HFFc6 (cell line): ENCODE measurements around the gene GFRA1. TPM values are rescaled to one million over a fixed set of nuclear protein-coding genes. Genes with fewer than 3 reads are reported as not detected.

Source experiments
- DNase-seq: peaks from one replicate; pipeline ENCODE4 v3.0.0-alpha.2; 2018
- H3K27ac Mint-ChIP-seq: 2 replicates; pipeline ENCODE4 v1.8.0; 2020; ENCODE audit warnings: mild to moderate bottlenecking, mixed read lengths
- H3K27me3 Mint-ChIP-seq: 2 replicates; pipeline ENCODE4 v1.8.0; 2021; ENCODE audit warnings: mild to moderate bottlenecking, moderate library complexity, mixed read lengths; ENCODE audit not compliant: insufficient read depth
- H3K36me3 Mint-ChIP-seq: 2 replicates; pipeline ENCODE4 v1.8.0; 2021; ENCODE audit warnings: low read depth, mixed read lengths
- H3K4me1 Mint-ChIP-seq: 2 replicates; pipeline ENCODE4 v1.8.0; 2020; ENCODE audit warnings: low read depth, mixed read lengths
- H3K4me3 Mint-ChIP-seq: 2 replicates; pipeline ENCODE4 v1.8.0; 2020; ENCODE audit warnings: mild to moderate bottlenecking, moderate library complexity, mixed read lengths
- H3K9me3 Mint-ChIP-seq: 2 replicates; pipeline ENCODE4 v1.8.0; 2020; ENCODE audit warnings: mild to moderate bottlenecking, mixed read lengths
- total RNA-seq, 6 experiments: library from RNA; stranded (reverse); fragmentation: NEBNext Ultra II Directional; extraction: Animal tissue kit (Norgen Biotek cat#: 25700); gene quantifications; 2 replicates in 1 of 6; 3 replicates in 5 of 6; pipeline ENCODE4 v1.2.3, GENCODE V29; 2021
- TF ChIP-seq, protein P1 (sequence below): fragments of 200-600 bp; sonication (generic); IDR thresholded peaks from 2 replicates; pipeline ENCODE4 v1.5.0; 2021; ENCODE audit warnings: antibody characterized with exemption, mild to moderate bottlenecking

Gene GFRA1
- total RNA-seq, 6 experiments from 2014 or later = 7.3 to 17.2 (median 15.9) TPM

DNA sequence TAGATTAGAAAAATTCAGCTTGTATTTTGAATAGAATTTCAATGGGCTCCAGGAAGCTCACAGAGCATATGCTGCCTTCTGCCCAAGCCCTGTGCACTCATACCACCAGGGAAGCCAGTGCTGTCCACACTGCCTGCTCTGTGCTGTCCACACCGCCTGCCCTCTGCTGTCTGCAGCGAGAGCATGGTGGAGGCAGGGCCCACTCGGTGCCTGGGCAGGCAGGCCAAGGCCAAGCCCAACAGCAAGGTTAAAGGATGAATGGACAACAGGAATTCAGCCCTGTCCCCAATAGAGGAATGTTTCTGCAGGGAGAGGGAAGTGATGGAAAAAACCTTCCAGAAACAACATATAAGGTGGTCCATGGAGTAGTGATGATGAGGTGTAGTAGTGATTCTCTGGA is 146.8 kb downstream of the GFRA1 start:
- Mint-ChIP-seq H3K27me3 (no peaks in the 10 kb centered on the region), H3K4me1 (peaks cover 8% of the 10 kb centered on the region; the same call in 1 of the 2 replicates), H3K4me3 (no peak overlapping the region), H3K27ac (no peak overlapping the region), H3K9me3 (0 out of 2 replicates have a peak, but pooled peaks cover 6% of the 10 kb centered on the region), H3K36me3 (0 out of 2 replicates have a peak, but pooled peaks cover 6% of the 10 kb centered on the region)
- TF ChIP-seq, protein P1, sequence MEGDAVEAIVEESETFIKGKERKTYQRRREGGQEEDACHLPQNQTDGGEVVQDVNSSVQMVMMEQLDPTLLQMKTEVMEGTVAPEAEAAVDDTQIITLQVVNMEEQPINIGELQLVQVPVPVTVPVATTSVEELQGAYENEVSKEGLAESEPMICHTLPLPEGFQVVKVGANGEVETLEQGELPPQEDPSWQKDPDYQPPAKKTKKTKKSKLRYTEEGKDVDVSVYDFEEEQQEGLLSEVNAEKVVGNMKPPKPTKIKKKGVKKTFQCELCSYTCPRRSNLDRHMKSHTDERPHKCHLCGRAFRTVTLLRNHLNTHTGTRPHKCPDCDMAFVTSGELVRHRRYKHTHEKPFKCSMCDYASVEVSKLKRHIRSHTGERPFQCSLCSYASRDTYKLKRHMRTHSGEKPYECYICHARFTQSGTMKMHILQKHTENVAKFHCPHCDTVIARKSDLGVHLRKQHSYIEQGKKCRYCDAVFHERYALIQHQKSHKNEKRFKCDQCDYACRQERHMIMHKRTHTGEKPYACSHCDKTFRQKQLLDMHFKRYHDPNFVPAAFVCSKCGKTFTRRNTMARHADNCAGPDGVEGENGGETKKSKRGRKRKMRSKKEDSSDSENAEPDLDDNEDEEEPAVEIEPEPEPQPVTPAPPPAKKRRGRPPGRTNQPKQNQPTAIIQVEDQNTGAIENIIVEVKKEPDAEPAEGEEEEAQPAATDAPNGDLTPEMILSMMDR = no peak
- DNase-seq = no peak

DNA sequence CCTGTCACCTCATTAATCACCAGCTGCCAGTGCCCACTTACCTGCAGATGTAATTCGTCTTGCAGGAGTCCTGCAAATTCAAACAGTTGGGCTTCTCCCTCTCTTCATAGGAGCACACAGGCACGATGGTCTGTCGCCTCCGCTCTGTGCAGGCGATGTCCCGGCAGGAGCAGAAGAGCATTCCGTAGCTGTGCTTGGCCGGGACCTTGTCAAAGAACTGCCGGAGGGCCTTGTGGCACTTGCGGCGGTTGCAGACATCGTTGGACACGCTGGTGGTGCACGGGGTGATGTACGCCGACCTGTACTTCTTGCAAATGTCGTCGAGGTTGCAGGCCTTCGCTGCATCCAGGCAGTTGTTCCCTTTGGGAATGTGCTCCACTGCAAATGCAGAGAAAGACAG is 147.8 kb downstream of the GFRA1 start:
- Mint-ChIP-seq H3K27ac (no peak overlapping the region), H3K27me3 (no peaks in the 10 kb centered on the region), H3K36me3 (0 out of 2 replicates have a peak, but pooled peaks cover 6% of the 10 kb centered on the region), H3K9me3 (0 out of 2 replicates have a peak, but pooled peaks cover 6% of the 10 kb centered on the region), H3K4me3 (no peak overlapping the region), H3K4me1 (peaks cover 8% of the 10 kb centered on the region; the same call in 1 of the 2 replicates)
- DNase-seq = no peak
- TF ChIP-seq, protein P1 = no peak

DNA sequence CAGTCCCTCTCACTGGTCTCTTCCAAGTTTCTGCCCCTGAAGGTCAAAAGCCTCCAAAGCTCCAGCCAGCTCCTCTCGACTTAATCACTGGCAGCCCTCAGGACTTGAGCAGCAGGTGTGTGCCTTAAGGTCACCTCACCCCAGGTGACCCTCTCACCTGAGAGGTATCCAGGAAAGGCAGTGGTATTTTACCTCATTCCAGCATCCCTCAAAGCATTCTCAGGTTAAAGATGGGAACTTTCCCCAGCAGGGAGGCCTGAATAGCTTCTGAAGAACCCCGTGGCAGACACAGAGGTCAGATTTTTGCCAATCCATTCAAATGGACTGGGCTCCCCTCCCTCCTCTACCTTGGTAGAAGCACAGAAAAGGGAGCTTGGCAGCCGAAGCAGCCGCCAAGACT is 148.2 kb downstream of the GFRA1 start:
- Mint-ChIP-seq H3K4me1 (peaks cover 8% of the 10 kb centered on the region; the same call in 1 of the 2 replicates), H3K4me3 (no peak overlapping the region), H3K9me3 (0 out of 2 replicates have a peak, but pooled peaks cover 6% of the 10 kb centered on the region), H3K27me3 (no peaks in the 10 kb centered on the region), H3K27ac (no peak overlapping the region), H3K36me3 (0 out of 2 replicates have a peak, but pooled peaks cover 6% of the 10 kb centered on the region)
- TF ChIP-seq, protein P1 = no peak
- DNase-seq = no peak

- H3K4me1 Mint-ChIP-seq = peaks cover 7% of the 10 kb centered on the region; the same call in 1 of the 2 replicates
- H3K27me3 Mint-ChIP-seq = no peaks in the 10 kb centered on the region; the same call in 1 of the 2 replicates
- TF ChIP-seq, protein P1 = no peak
- H3K4me3 Mint-ChIP-seq = no peak overlapping the region
- no peaks in the 10 kb centered on the region for H3K9me3 Mint-ChIP-seq
- DNase-seq = no peak
- H3K36me3 Mint-ChIP-seq = no peaks in the 10 kb centered on the region
- no peak overlapping the region for H3K27ac Mint-ChIP-seq
Observed at GRCh38 chr10:116122664-116123063, 150.3 kb downstream of the GFRA1 start.

DNA sequence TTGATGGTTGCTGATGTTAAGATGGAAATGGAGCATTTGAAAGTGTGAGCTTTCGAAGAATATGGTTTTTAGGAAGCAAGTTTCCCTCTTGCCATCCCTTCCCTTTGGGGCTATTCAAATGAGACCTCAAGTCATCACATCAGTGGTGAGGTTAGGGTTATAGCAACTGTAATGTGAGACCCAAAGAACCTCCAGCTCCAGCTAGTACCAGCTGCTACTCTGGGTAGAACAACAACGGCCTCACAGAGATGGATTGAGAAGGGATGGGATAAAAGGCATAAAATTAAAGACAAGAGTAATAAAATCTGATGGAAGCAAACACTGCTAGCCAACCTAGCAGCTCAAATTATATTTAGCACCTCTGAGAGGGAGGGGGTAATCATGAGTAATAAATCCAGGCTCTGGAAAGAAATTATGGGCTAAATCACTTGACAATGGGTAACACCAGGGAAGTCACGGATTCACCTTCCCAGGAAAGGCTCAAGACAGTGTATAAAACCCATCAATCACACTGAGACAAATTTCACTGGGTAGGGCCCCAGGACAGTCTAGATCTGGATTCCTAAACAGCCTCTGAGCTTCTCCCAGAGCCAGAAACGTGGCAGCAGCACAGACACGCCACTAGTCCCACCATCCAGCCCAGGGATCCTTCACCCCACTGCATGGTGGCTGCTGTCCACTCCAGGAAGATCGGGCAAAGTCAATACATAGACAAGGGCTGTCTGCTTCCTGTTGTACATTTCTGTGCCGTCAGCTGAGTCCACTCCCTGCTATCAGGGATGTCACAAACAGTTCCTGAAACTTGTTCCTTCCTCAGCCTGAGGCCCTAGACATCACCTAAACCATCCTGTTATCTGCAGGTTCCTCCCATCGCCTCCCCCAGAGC is 151.1 kb downstream of the GFRA1 start:
- no peak for DNase-seq
- Mint-ChIP-seq H3K4me3 (no peak overlapping the region), H3K27ac (no peak overlapping the region), H3K27me3 (no peaks in the 10 kb centered on the region; the same call in 1 of the 2 replicates), H3K4me1 (no peaks in the 10 kb centered on the region; the same call in 1 of the 2 replicates), H3K9me3 (no peaks in the 10 kb centered on the region), H3K36me3 (no peaks in the 10 kb centered on the region)
- TF ChIP-seq, protein P1 = no peak
